Natural killer cell (primary cell): ENCODE measurements around the gene LARGE1. TPM values are rescaled to one million over a fixed set of nuclear protein-coding genes. Genes with fewer than 3 reads are reported as not detected.

ENCODE experiments used
- ATAC-seq, 3 donors: fragments of 150-1000 bp in 2 of 3; fragments of 200-7000 bp in 1 of 3; cut with Tn5 transposase; 1 replicate in 1 of 3; 2 replicates in 2 of 3; pipeline ENCODE4 v1.10.0; 2021; ENCODE audit warnings: mild to moderate bottlenecking in 2 of 3, moderate library complexity in 2 of 3
- DNase-seq, 2 donors: peaks; one replicate each; pipeline versions ENCODE4 v3.0.0 to v3.0.0-alpha.2; 2013 to 2021; ENCODE audit warnings: mixed read lengths in 1 of 2
- H3K27ac ChIP-seq: one replicate; pipeline ENCODE4 v1.5.1; 2013; ENCODE audit warnings: mild to moderate bottlenecking, low read length
- H3K27me3 ChIP-seq: one replicate; pipeline ENCODE4 v1.6.1; 2013; ENCODE audit warnings: low read length; ENCODE audit not compliant: control insufficient read depth, insufficient read depth
- H3K36me3 ChIP-seq: one replicate; pipeline ENCODE4 v1.6.1; 2013; ENCODE audit warnings: low read length; ENCODE audit not compliant: control insufficient read depth, insufficient read depth
- H3K4me1 ChIP-seq: one replicate; pipeline ENCODE4 v1.6.1; 2013; ENCODE audit warnings: low read length; ENCODE audit not compliant: control insufficient read depth, insufficient read depth
- H3K4me3 ChIP-seq: one replicate; pipeline ENCODE4 v1.5.1; 2013; ENCODE audit warnings: low read length
- H3K9me3 ChIP-seq: one replicate; pipeline ENCODE4 v1.6.1; 2013; ENCODE audit warnings: low read length; ENCODE audit not compliant: control insufficient read depth, insufficient read depth
- H3K27ac Mint-ChIP-seq, 2 donors: one replicate each; pipeline ENCODE4 v1.8.0; 2022; ENCODE audit warnings: mild to moderate bottlenecking in 2 of 2, mixed read lengths in 2 of 2, moderate library complexity in 1 of 2
- H3K27me3 Mint-ChIP-seq, 2 donors: one replicate each; pipeline ENCODE4 v1.8.0; 2022; ENCODE audit warnings: low read depth in 2 of 2, mixed read lengths in 2 of 2
- H3K36me3 Mint-ChIP-seq: one replicate; pipeline ENCODE4 v1.8.0; 2022; ENCODE audit warnings: mixed read lengths
- H3K4me1 Mint-ChIP-seq, 2 donors: one replicate each; pipeline ENCODE4 v1.8.0; 2022; ENCODE audit warnings: mixed read lengths in 2 of 2
- H3K4me3 Mint-ChIP-seq: one replicate; pipeline ENCODE4 v1.8.0; 2022; ENCODE audit warnings: mild to moderate bottlenecking, moderate library complexity, mixed read lengths
- H3K9me3 Mint-ChIP-seq, 2 donors: one replicate each; pipeline ENCODE4 v1.8.0; 2022; ENCODE audit warnings: mixed read lengths in 2 of 2
- CTCF ChIP-seq: fragments of 200-600 bp; IDR thresholded peaks from one replicate; pipeline ENCODE4 v1.8.0; 2022; ENCODE audit warnings: antibody characterized with exemption
- WGBS: methylation state at CpG from one replicate; pipeline ENCODE4 v1.1.7; 2013; ENCODE audit warnings: missing lambda C conversion rate; ENCODE audit not compliant: insufficient coverage; 5-methylcytosine and 5-hydroxymethylcytosine counted together
- intact Hi-C: fragments of 100-400 bp; cut with micrococcal nuclease; formaldehyde crosslinking; loops from one replicate; pipeline ENCODE4 v1.14.2; 2022
- total RNA-seq, 4 donors: library from RNA; stranded (reverse); fragments of 120-200 nt in 1 of 4; gene quantifications; one replicate each; pipeline versions ENCODE4 v1.2.3 to v1.2.4, GENCODE V29; 2013 to 2022

LARGE1 gene
- total RNA-seq, 3 donors from 2014 or later (not counting 1 experiment from before 2014, with no cell fraction given) = 2.6 to 11.6 (median 4.1) TPM

GRCh38 chr22:33674357-33674756, 245.9 kb downstream of the LARGE1 start:
- H3K4me3 ChIP-seq = no peak overlapping the region
- H3K36me3 Mint-ChIP-seq = no peaks in the 10 kb centered on the region
- no peaks in the 10 kb centered on the region for H3K4me1 Mint-ChIP-seq
- ATAC-seq (no peak), DNase-seq (no peak)
- H3K36me3 ChIP-seq = no peaks in the 10 kb centered on the region
- no peak overlapping the region for H3K27ac ChIP-seq
- H3K27me3 Mint-ChIP-seq = no peaks in the 10 kb centered on the region
- TF ChIP-seq CTCF = no peak
- H3K9me3 Mint-ChIP-seq = peaks cover 3 to 5% of the 10 kb centered on the region in 2 donors
- no peaks in the 10 kb centered on the region for H3K4me1 ChIP-seq
- no peaks in the 10 kb centered on the region for H3K9me3 ChIP-seq
- H3K27ac Mint-ChIP-seq = no peak overlapping the region
- 95% methylated on average over 4 of the region's 4 CpGs for WGBS
- no peaks in the 10 kb centered on the region for H3K27me3 ChIP-seq
- no peak overlapping the region for H3K4me3 Mint-ChIP-seq
- intact Hi-C loops = no loop called here

GRCh38 chr22:33669746-33670145, 250.5 kb downstream of the LARGE1 start:
- 88% methylated on average over 2 of the region's 2 CpGs for WGBS
- H3K9me3 Mint-ChIP-seq = peaks cover 4 to 7% of the 10 kb centered on the region in 2 donors
- DNase-seq (no peak), ATAC-seq (no peak)
- no peak overlapping the region for H3K27ac Mint-ChIP-seq
- intact Hi-C loops = no loop called here
- Histone ChIP-seq H3K4me1 (no peaks in the 10 kb centered on the region), H3K27ac (no peak overlapping the region), H3K27me3 (no peaks in the 10 kb centered on the region), H3K4me3 (no peak overlapping the region), H3K9me3 (no peaks in the 10 kb centered on the region), H3K36me3 (no peaks in the 10 kb centered on the region)
- no peaks in the 10 kb centered on the region for H3K27me3 Mint-ChIP-seq
- no peak overlapping the region for H3K4me3 Mint-ChIP-seq
- TF ChIP-seq CTCF = no peak
- no peaks in the 10 kb centered on the region for H3K4me1 Mint-ChIP-seq
- no peaks in the 10 kb centered on the region for H3K36me3 Mint-ChIP-seq

GRCh38 chr22:33666961-33667619, 253.2 kb downstream of the LARGE1 start:
- H3K4me3 ChIP-seq = no peak overlapping the region
- ATAC-seq = no peak
- H3K36me3 ChIP-seq = no peaks in the 10 kb centered on the region
- DNase-seq = no peak
- no peak overlapping the region for H3K4me3 Mint-ChIP-seq
- no peak overlapping the region for H3K27ac Mint-ChIP-seq
- peaks cover 4 to 8% of the 10 kb centered on the region in 2 donors for H3K9me3 Mint-ChIP-seq
- WGBS = 59% methylated on average over 3 of the region's 6 CpGs
- H3K36me3 Mint-ChIP-seq = no peaks in the 10 kb centered on the region
- no peak overlapping the region for H3K27ac ChIP-seq
- H3K27me3 Mint-ChIP-seq = no peaks in the 10 kb centered on the region
- H3K4me1 ChIP-seq = no peaks in the 10 kb centered on the region
- H3K9me3 ChIP-seq = no peaks in the 10 kb centered on the region
- TF ChIP-seq CTCF = no peak
- H3K27me3 ChIP-seq = no peaks in the 10 kb centered on the region
- intact Hi-C loops = no loop called here
- no peaks in the 10 kb centered on the region for H3K4me1 Mint-ChIP-seq
